ENCODE results near the gene EPS8L2. TPM values are rescaled to one million over a fixed set of nuclear protein-coding genes. Genes with fewer than 3 reads are reported as not detected.

The EPS8L2 gene
- total RNA-seq (2014; rRNA removed; shearing (Covaris generic)): not detected in 2 replicates

- H3K36me3 ChIP-seq: no peaks in the 10 kb centered on the region
- no peak within 1 kb of the TSS for H3K4me3 ChIP-seq
- H3K27me3 ChIP-seq (replicated peaks): no peaks in the 10 kb centered on the region
- DNase-seq (ENCODE audit: low read depth in 1 of 2, low spot score in 2 of 2): no peak
- H3K9me3 ChIP-seq (replicated peaks): no peaks in the 10 kb centered on the region
- H3K4me1 ChIP-seq (replicated peaks): no peaks in the 10 kb centered on the region; the same call in 1 of the 2 replicates
- H3K27ac ChIP-seq: no peak within 1 kb of the TSS
Measured at GRCh38 chr11:705646-706438, at the start of gene EPS8L2. Gene EPS8L2, plus strand, starts transcription at chr11:706231. Its CDS starts 3,177 bp downstream, at chr11:709408.

GRCh38 chr11:656426-656825, 49.6 kb upstream of the EPS8L2 start:
- DNase-seq (ENCODE audit: low read depth in 1 of 2, low spot score in 2 of 2): no peak
- no peaks in the 10 kb centered on the region for H3K4me1 ChIP-seq (replicated peaks)
- no peaks in the 10 kb centered on the region for H3K36me3 ChIP-seq
- no peaks in the 10 kb centered on the region for H3K27me3 ChIP-seq (replicated peaks)
- H3K4me3 ChIP-seq: no peak overlapping the region
- no peaks in the 10 kb centered on the region for H3K9me3 ChIP-seq (replicated peaks)
- no peak overlapping the region for H3K27ac ChIP-seq

GRCh38 chr11:656866-657265, 49.2 kb upstream of the EPS8L2 start:
- H3K9me3 ChIP-seq (replicated peaks): no peaks in the 10 kb centered on the region
- H3K4me1 ChIP-seq (replicated peaks): no peaks in the 10 kb centered on the region
- no peak overlapping the region for H3K27ac ChIP-seq
- no peak for DNase-seq (ENCODE audit: low read depth in 1 of 2, low spot score in 2 of 2)
- no peak overlapping the region for H3K4me3 ChIP-seq
- H3K36me3 ChIP-seq: no peaks in the 10 kb centered on the region
- no peaks in the 10 kb centered on the region for H3K27me3 ChIP-seq (replicated peaks)

- no peak overlapping the region for H3K4me3 ChIP-seq
Measured at GRCh38 chr11:657691-658126, 48.3 kb upstream of the EPS8L2 start.

GRCh38 chr11:659532-660085, 46.4 kb upstream of the EPS8L2 start:
- Histone ChIP-seq H3K4me1 (replicated peaks) (no peaks in the 10 kb centered on the region), H3K36me3 (peaks cover 3% of the 10 kb centered on the region; the same call in 1 of the 2 replicates), H3K9me3 (replicated peaks) (no peaks in the 10 kb centered on the region), H3K4me3 (no peak overlapping the region), H3K27ac (no peak overlapping the region), H3K27me3 (replicated peaks) (no peaks in the 10 kb centered on the region)
- no peak for DNase-seq (ENCODE audit: low read depth in 1 of 2, low spot score in 2 of 2)

More at GRCh38 chr11:657691-658126, 48.3 kb upstream of the EPS8L2 start:
- H3K27ac ChIP-seq: no peak overlapping the region
- DNase-seq (ENCODE audit: low read depth in 1 of 2, low spot score in 2 of 2): no peak
- H3K4me1 ChIP-seq (replicated peaks): no peaks in the 10 kb centered on the region
- no peaks in the 10 kb centered on the region for H3K9me3 ChIP-seq (replicated peaks)
- no peaks in the 10 kb centered on the region; the same call in 1 of the 2 replicates for H3K36me3 ChIP-seq
- no peaks in the 10 kb centered on the region for H3K27me3 ChIP-seq (replicated peaks)

- H3K27me3 ChIP-seq (replicated peaks): no peaks in the 10 kb centered on the region
- H3K4me1 ChIP-seq (replicated peaks): no peaks in the 10 kb centered on the region
- no peak overlapping the region for H3K4me3 ChIP-seq
- DNase-seq (ENCODE audit: low read depth in 1 of 2, low spot score in 2 of 2): no peak
- H3K9me3 ChIP-seq (replicated peaks): no peaks in the 10 kb centered on the region
- H3K27ac ChIP-seq: no peak overlapping the region
- H3K36me3 ChIP-seq: peaks cover 3% of the 10 kb centered on the region; the same call in 1 of the 2 replicates
Measured at GRCh38 chr11:660281-660680, 45.8 kb upstream of the EPS8L2 start.

- no peak for DNase-seq (ENCODE audit: low read depth in 1 of 2, low spot score in 2 of 2)
- peaks cover 3% of the 10 kb centered on the region; the same call in 1 of the 2 replicates for H3K36me3 ChIP-seq
- no peaks in the 10 kb centered on the region for H3K9me3 ChIP-seq (replicated peaks)
- no peaks in the 10 kb centered on the region for H3K27me3 ChIP-seq (replicated peaks)
- no peak overlapping the region for H3K27ac ChIP-seq
- no peaks in the 10 kb centered on the region for H3K4me1 ChIP-seq (replicated peaks)
- no peak overlapping the region for H3K4me3 ChIP-seq
Measured at GRCh38 chr11:660681-661444, 45.2 kb upstream of the EPS8L2 start.

- H3K27me3 ChIP-seq (replicated peaks): no peaks in the 10 kb centered on the region
- no peak overlapping the region for H3K27ac ChIP-seq
- peaks cover 3% of the 10 kb centered on the region; the same call in 1 of the 2 replicates for H3K36me3 ChIP-seq
- no peak overlapping the region for H3K4me3 ChIP-seq
- DNase-seq (ENCODE audit: low read depth in 1 of 2, low spot score in 2 of 2): peak; percentile 12 to 58
- no peaks in the 10 kb centered on the region for H3K4me1 ChIP-seq (replicated peaks)
- H3K9me3 ChIP-seq (replicated peaks): no peaks in the 10 kb centered on the region
Measured at GRCh38 chr11:662689-663274, 43.2 kb upstream of the EPS8L2 start.

- Histone ChIP-seq H3K9me3 (replicated peaks) (no peaks in the 10 kb centered on the region), H3K4me1 (replicated peaks) (no peaks in the 10 kb centered on the region), H3K27me3 (replicated peaks) (no peaks in the 10 kb centered on the region), H3K27ac (no peak overlapping the region), H3K4me3 (no peak overlapping the region), H3K36me3 (peaks cover 3% of the 10 kb centered on the region; the same call in 1 of the 2 replicates)
- no peak for DNase-seq (ENCODE audit: low read depth in 1 of 2, low spot score in 2 of 2)
Measured at GRCh38 chr11:665062-665703, 40.8 kb upstream of the EPS8L2 start.

- no peaks in the 10 kb centered on the region for H3K27me3 ChIP-seq (replicated peaks)
- H3K9me3 ChIP-seq (replicated peaks): no peaks in the 10 kb centered on the region
- no peak for DNase-seq (ENCODE audit: low read depth in 1 of 2, low spot score in 2 of 2)
- no peak overlapping the region for H3K4me3 ChIP-seq
- H3K27ac ChIP-seq: no peak overlapping the region
- H3K4me1 ChIP-seq (replicated peaks): no peaks in the 10 kb centered on the region
- H3K36me3 ChIP-seq: peaks cover 3% of the 10 kb centered on the region; the same call in 1 of the 2 replicates
Measured at GRCh38 chr11:665704-666281, 40.2 kb upstream of the EPS8L2 start.

- no peak for DNase-seq (ENCODE audit: low read depth in 1 of 2, low spot score in 2 of 2)
- no peak overlapping the region for H3K4me3 ChIP-seq
- H3K9me3 ChIP-seq (replicated peaks): no peaks in the 10 kb centered on the region
- H3K4me1 ChIP-seq (replicated peaks): no peaks in the 10 kb centered on the region
- H3K27ac ChIP-seq: no peak overlapping the region
- no peaks in the 10 kb centered on the region for H3K27me3 ChIP-seq (replicated peaks)
- 0 out of 2 replicates have a peak, but pooled peaks cover 6% of the 10 kb centered on the region for H3K36me3 ChIP-seq
Measured at GRCh38 chr11:673866-674265, 32.2 kb upstream of the EPS8L2 start.

- Histone ChIP-seq H3K4me3 (no peak overlapping the region), H3K36me3 (0 out of 2 replicates have a peak, but pooled peaks cover 6% of the 10 kb centered on the region)
Measured at GRCh38 chr11:674406-674805, 31.6 kb upstream of the EPS8L2 start.

GRCh38 chr11:678297-678696, 27.7 kb upstream of the EPS8L2 start:
- DNase-seq (ENCODE audit: low read depth in 1 of 2, low spot score in 2 of 2): no peak
- Histone ChIP-seq H3K9me3 (replicated peaks) (no peaks in the 10 kb centered on the region), H3K36me3 (0 out of 2 replicates have a peak, but pooled peaks cover 6% of the 10 kb centered on the region), H3K4me3 (no peak overlapping the region), H3K27me3 (replicated peaks) (no peaks in the 10 kb centered on the region), H3K27ac (no peak overlapping the region), H3K4me1 (replicated peaks) (no peaks in the 10 kb centered on the region)

More at GRCh38 chr11:674406-674805, 31.6 kb upstream of the EPS8L2 start:
- H3K27me3 ChIP-seq (replicated peaks): no peaks in the 10 kb centered on the region
- DNase-seq (ENCODE audit: low read depth in 1 of 2, low spot score in 2 of 2): no peak
- H3K4me1 ChIP-seq (replicated peaks): no peaks in the 10 kb centered on the region
- no peak overlapping the region for H3K27ac ChIP-seq
- H3K9me3 ChIP-seq (replicated peaks): no peaks in the 10 kb centered on the region

Data from SJSA1 (cell line).